Measurements from ENCODE around the gene FGF14. TPM values are rescaled to one million over a fixed set of nuclear protein-coding genes. Genes with fewer than 3 reads are reported as not detected.

FGF14 gene
- total RNA-seq, 1 experiment from 2014 or later: 0.22 TPM

DNA sequence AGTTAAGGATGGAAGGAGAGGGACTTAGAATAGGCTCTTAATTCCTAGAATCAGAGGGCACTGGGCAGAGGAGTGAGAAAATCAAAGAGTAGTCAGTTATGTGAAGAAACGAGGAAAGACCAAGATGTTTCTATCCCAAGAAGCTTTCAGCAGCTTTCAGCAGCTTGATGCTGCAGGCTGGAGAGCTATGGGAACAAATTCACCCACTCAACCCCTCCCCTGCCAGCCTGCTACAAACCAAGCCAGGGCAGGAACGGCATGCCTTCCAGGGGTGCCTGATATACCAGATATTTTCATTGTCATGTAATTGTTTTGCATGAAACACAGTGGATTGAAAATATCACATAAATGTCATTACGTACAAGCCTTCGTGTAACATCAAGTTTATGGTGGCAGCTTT lies 262.2 kb downstream of the FGF14 start:
- Histone ChIP-seq H3K27ac (ENCODE audit: insufficient read length, low read depth, low read length) (no peak overlapping the region), H3K79me2 (ENCODE audit: insufficient read depth, low read length) (no peaks in the 10 kb centered on the region), H2AFZ (ENCODE audit: low read length) (no peak overlapping the region), H3K9ac (ENCODE audit: extremely low read depth, insufficient read length, low read length) (no peak overlapping the region), H3K56ac (ENCODE audit: insufficient read length, low read depth, low read length) (no peak overlapping the region), H2BK120ac (ENCODE audit: low read depth, low read length, poor library complexity, severe bottlenecking) (no peak overlapping the region), H3T11ph (ENCODE audit: low read length) (no peak overlapping the region), H2BK15ac (ENCODE audit: low read depth, low read length) (no peak overlapping the region), H3K4me2 (ENCODE audit: insufficient read depth, insufficient read length, low read length) (no peak overlapping the region), H3K23me2 (ENCODE audit: insufficient read length, low read depth, low read length, poor library complexity, severe bottlenecking) (no peaks in the 10 kb centered on the region), H2BK5ac (ENCODE audit: insufficient read length, low read length) (no peak overlapping the region), H3K79me1 (ENCODE audit: insufficient read depth, low read depth, low read length, poor library complexity, severe bottlenecking) (no peaks in the 10 kb centered on the region), H3K14ac (ENCODE audit: insufficient read depth, low read length) (no peak overlapping the region), H2BK20ac (ENCODE audit: low read depth, low read length, poor library complexity, severe bottlenecking) (no peak overlapping the region), H3K27me3 (ENCODE audit: insufficient read depth, low read length) (no peaks in the 10 kb centered on the region), H4K20me1 (ENCODE audit: control insufficient read depth, insufficient read depth, insufficient read length) (no peaks in the 10 kb centered on the region), H3K4ac (ENCODE audit: low read depth, low read length) (no peak overlapping the region), H3K23ac (ENCODE audit: insufficient read length, low read depth, low read length) (no peak overlapping the region), H3K9me3 (ENCODE audit: control insufficient read depth, low read depth, low read length) (no peaks in the 10 kb centered on the region), H3K18ac (ENCODE audit: insufficient read length, low read depth, low read length) (no peak overlapping the region), H2BK12ac (ENCODE audit: insufficient read length, low read depth, low read length) (no peak overlapping the region), H3K4me1 (ENCODE audit: insufficient read depth, low read length) (no peaks in the 10 kb centered on the region), H4K8ac (replicated peaks; ENCODE audit: insufficient read length, low read depth, low read length) (no peak overlapping the region), H2AK5ac (ENCODE audit: insufficient read length, low read length) (no peak overlapping the region), H4K5ac (ENCODE audit: insufficient read length, low read depth, low read length) (no peak overlapping the region), H4K91ac (ENCODE audit: insufficient read length, low read depth, low read length) (no peak overlapping the region)
- WGBS (ENCODE audit: extremely low coverage, insufficient read length, low lambda C conversion rate): no CpG with 5 or more reads among the region's 4 CpGs
- H3K27ac Mint-ChIP-seq: no peak overlapping the region
- no peaks in the 10 kb centered on the region for H3K4me1 Mint-ChIP-seq
- H3K9me3 Mint-ChIP-seq: no peaks in the 10 kb centered on the region
- TF ChIP-seq, protein P1, sequence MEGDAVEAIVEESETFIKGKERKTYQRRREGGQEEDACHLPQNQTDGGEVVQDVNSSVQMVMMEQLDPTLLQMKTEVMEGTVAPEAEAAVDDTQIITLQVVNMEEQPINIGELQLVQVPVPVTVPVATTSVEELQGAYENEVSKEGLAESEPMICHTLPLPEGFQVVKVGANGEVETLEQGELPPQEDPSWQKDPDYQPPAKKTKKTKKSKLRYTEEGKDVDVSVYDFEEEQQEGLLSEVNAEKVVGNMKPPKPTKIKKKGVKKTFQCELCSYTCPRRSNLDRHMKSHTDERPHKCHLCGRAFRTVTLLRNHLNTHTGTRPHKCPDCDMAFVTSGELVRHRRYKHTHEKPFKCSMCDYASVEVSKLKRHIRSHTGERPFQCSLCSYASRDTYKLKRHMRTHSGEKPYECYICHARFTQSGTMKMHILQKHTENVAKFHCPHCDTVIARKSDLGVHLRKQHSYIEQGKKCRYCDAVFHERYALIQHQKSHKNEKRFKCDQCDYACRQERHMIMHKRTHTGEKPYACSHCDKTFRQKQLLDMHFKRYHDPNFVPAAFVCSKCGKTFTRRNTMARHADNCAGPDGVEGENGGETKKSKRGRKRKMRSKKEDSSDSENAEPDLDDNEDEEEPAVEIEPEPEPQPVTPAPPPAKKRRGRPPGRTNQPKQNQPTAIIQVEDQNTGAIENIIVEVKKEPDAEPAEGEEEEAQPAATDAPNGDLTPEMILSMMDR (conservative IDR thresholded peaks at IDR 0.05): no peak
- no peaks in the 10 kb centered on the region for H3K36me3 Mint-ChIP-seq (ENCODE audit: insufficient read depth in 1 of 3, low read depth in 3 of 3)
- no peak overlapping the region for H3K4me3 Mint-ChIP-seq
- no peaks in the 10 kb centered on the region for H3K27me3 Mint-ChIP-seq (ENCODE audit: low read depth)
- no peak for DNase-seq

Measured in H9 (cell line).